A673 (cell line): Measurements from ENCODE around the gene IQCH. TPM values are rescaled to one million over a fixed set of nuclear protein-coding genes. Genes with fewer than 3 reads are reported as not detected.

ENCODE experiments used
- BruUV-seq: library from RNA; stranded (reverse); fragments of 400-500 nt; replicated peaks from 2 replicates; lab custom pipeline; 2021; lab: Mats Ljungman, UMichigan
- CTCF ChIA-PET: fragments of 300-600 bp; sonication (Branson Sonifier 250); formaldehyde crosslinking; loops from one replicate; lab custom pipeline; 2022; ENCODE audit warnings: antibody characterized with exemption; lab: Charles Lee
- POLR2A ChIA-PET: fragments of 300-600 bp; sonication (Branson Sonifier 250); formaldehyde crosslinking; loops from one replicate; lab custom pipeline; 2022; ENCODE audit warnings: antibody characterized with exemption; ENCODE audit not compliant: low non-redundant PET; lab: Charles Lee
- DNase-seq: peaks from one replicate; pipeline ENCODE4 v3.0.0-alpha.2; 2015; ENCODE audit warnings: low spot score
- H3K27ac ChIP-seq: fragments of 200-600 bp; sonication (generic); 2 replicates; pipeline ENCODE4 v1.5.1; 2016; ENCODE audit warnings: mixed run types, low read depth, mild to moderate bottlenecking, mixed read lengths, antibody characterized with exemption, low read length; ENCODE audit not compliant: poor library complexity, severe bottlenecking
- H3K27me3 ChIP-seq: fragments of 200-600 bp; sonication (generic); replicated peaks from 2 replicates; pipeline ENCODE4 v1.6.1; 2017; ENCODE audit warnings: mixed run types, low read depth, mild to moderate bottlenecking, mixed read lengths, antibody characterized with exemption, low read length; ENCODE audit not compliant: insufficient read depth, poor library complexity
- H3K36me3 ChIP-seq: fragments of 200-600 bp; sonication (generic); 2 replicates; pipeline ENCODE4 v1.6.1; 2016; ENCODE audit warnings: mixed run types, mild to moderate bottlenecking, mixed read lengths, antibody characterized with exemption, low read length; ENCODE audit not compliant: insufficient read depth, poor library complexity, severe bottlenecking
- H3K4me1 ChIP-seq: fragments of 200-600 bp; sonication (generic); 2 replicates; pipeline ENCODE4 v1.6.1; 2017; ENCODE audit warnings: mixed run types, mild to moderate bottlenecking, mixed read lengths, antibody characterized with exemption, low read length; ENCODE audit not compliant: insufficient read depth, poor library complexity, severe bottlenecking
- H3K4me3 ChIP-seq: fragments of 200-600 bp; sonication (generic); 2 replicates; pipeline ENCODE4 v1.5.1; 2016; ENCODE audit warnings: low read depth, mixed run types, mild to moderate bottlenecking, mixed read lengths, low read length; ENCODE audit not compliant: poor library complexity, severe bottlenecking
- H3K9me3 ChIP-seq: fragments of 200-600 bp; sonication (generic); 2 replicates; pipeline ENCODE4 v1.6.1; 2016; ENCODE audit warnings: mixed run types, low read depth, mild to moderate bottlenecking, mixed read lengths, antibody characterized with exemption, low read length; ENCODE audit not compliant: poor library complexity, severe bottlenecking
- CTCF ChIP-seq: fragments of 300-800, 200-600 bp; sonication (generic); conservative IDR thresholded peaks from 2 replicates; pipeline ENCODE4 v1.5.1; 2017; ENCODE audit warnings: low read depth, mild to moderate bottlenecking, antibody characterized with exemption, low read length, moderate library complexity, mixed read lengths
- EZH2 ChIP-seq: fragments of 200-600 bp; sonication (generic); IDR thresholded peaks from 2 replicates; pipeline ENCODE4 v1.6.1; 2017; ENCODE audit warnings: borderline replicate concordance, low read depth, mild to moderate bottlenecking, mixed read lengths, antibody characterized with exemption, low read length; ENCODE audit not compliant: poor library complexity, severe bottlenecking
- intact Hi-C: fragments of 100-400 bp; cut with micrococcal nuclease; formaldehyde crosslinking; loops from one replicate; pipeline ENCODE4 v1.10.0; 2022; ENCODE audit not compliant: unreplicated experiment
- total RNA-seq: library from RNA; stranded (reverse); gene quantifications from 2 replicates; pipeline ENCODE4 v1.2.3, GENCODE V29; 2021

The IQCH gene
- total RNA-seq, 1 experiment from 2014 or later, result 1.7 TPM

GRCh38 chr15:67468416-67468815 lies 213.8 kb downstream of the IQCH start:
- intact Hi-C loops, result no loop called here
- no peaks in the 10 kb centered on the region for H3K36me3 ChIP-seq
- H3K27me3 ChIP-seq, result no peaks in the 10 kb centered on the region
- H3K4me1 ChIP-seq, result no peaks in the 10 kb centered on the region
- BruUV-seq, result no TSS peak
- no peak for DNase-seq
- CTCF ChIA-PET, result no interaction called here
- no peak overlapping the region for H3K4me3 ChIP-seq
- no peak overlapping the region for H3K27ac ChIP-seq
- TF ChIP-seq CTCF (no peak), EZH2 (no peak)
- H3K9me3 ChIP-seq, result no peaks in the 10 kb centered on the region
- POLR2A ChIA-PET, result no interaction called here

- POLR2A ChIA-PET, result no interaction called here
- no peak for DNase-seq
- H3K36me3 ChIP-seq, result no peaks in the 10 kb centered on the region
- no TSS peak for BruUV-seq
- no peak overlapping the region for H3K4me3 ChIP-seq
- H3K4me1 ChIP-seq, result no peaks in the 10 kb centered on the region
- no peaks in the 10 kb centered on the region for H3K27me3 ChIP-seq
- no peak for TF ChIP-seq EZH2
- no peak for TF ChIP-seq CTCF
- intact Hi-C loops, result no loop called here
- H3K27ac ChIP-seq, result no peak overlapping the region
- no peaks in the 10 kb centered on the region for H3K9me3 ChIP-seq
- CTCF ChIA-PET, result no interaction called here
Measured at GRCh38 chr15:67469680-67470079, 215.1 kb downstream of the IQCH start.

GRCh38 chr15:67472957-67473356 lies 218.4 kb downstream of the IQCH start:
- intact Hi-C loops, result no loop called here
- Histone ChIP-seq H3K4me3 (no peak overlapping the region), H3K27me3 (no peaks in the 10 kb centered on the region), H3K9me3 (no peaks in the 10 kb centered on the region), H3K36me3 (no peaks in the 10 kb centered on the region), H3K4me1 (no peaks in the 10 kb centered on the region), H3K27ac (no peak overlapping the region)
- DNase-seq, result no peak
- CTCF ChIA-PET, result no interaction called here
- POLR2A ChIA-PET, result no interaction called here
- TF ChIP-seq CTCF (no peak), EZH2 (no peak)
- BruUV-seq, result no TSS peak
